OCI-LY3 (cell line): ENCODE data around the gene RPS6KA6.

Source experiments
- H2AFZ ChIP-seq: fragments of 200-600, 300-600 bp; shearing (Covaris generic); 2 replicates; pipeline ENCODE4 v1.6.0; 2014; ENCODE audit warnings: antibody characterized with exemption, low read depth, low read length
- H3K27ac ChIP-seq: fragments of 200-600, 300-600 bp; sonication (generic); 2 replicates; pipeline ENCODE4 v1.5.1; 2014; ENCODE audit warnings: mild to moderate bottlenecking, low read length, moderate library complexity, mixed read lengths
- H3K27me3 ChIP-seq: fragments of 200-600, 300-600 bp; sonication (generic); 2 replicates; pipeline ENCODE4 v1.6.1; 2014; ENCODE audit warnings: low read depth, low read length, mixed read lengths
- H3K36me3 ChIP-seq: fragments of 200-600, 300-600 bp; sonication (generic); replicated peaks from 2 replicates; pipeline ENCODE3; 2014; ENCODE audit warnings: low read depth, low read length, mixed read lengths
- H3K4me1 ChIP-seq: fragments of 300-600, 200-600 bp; sonication (generic); 2 replicates; pipeline ENCODE4 v1.6.1; 2014; ENCODE audit warnings: low read length, mixed read lengths
- H3K4me2 ChIP-seq: fragments of 200-600, 300-600 bp; sonication (generic); 2 replicates; pipeline ENCODE4 v1.6.1; 2014; ENCODE audit warnings: low read length, mixed read lengths
- H3K4me3 ChIP-seq: fragments of 300-600, 200-600 bp; sonication (generic); 2 replicates; pipeline ENCODE4 v1.5.1; 2014; ENCODE audit warnings: antibody characterized with exemption, mild to moderate bottlenecking, low read length, moderate library complexity
- H3K79me2 ChIP-seq: fragments of 300-600, 200-600 bp; shearing (Covaris generic); 2 replicates; pipeline ENCODE4 v1.6.1; 2014; ENCODE audit warnings: mild to moderate bottlenecking, low read length, mixed read lengths
- H3K9ac ChIP-seq: fragments of 300-600, 200-600 bp; shearing (Covaris generic); 2 replicates; pipeline ENCODE4 v1.6.0; 2014; ENCODE audit warnings: mild to moderate bottlenecking, low read length, moderate library complexity
- H3K9me3 ChIP-seq: fragments of 200-600, 300-600 bp; shearing (Covaris generic); 2 replicates; pipeline ENCODE4 v1.6.1; 2014; ENCODE audit warnings: low read length, mixed read lengths; ENCODE audit not compliant: insufficient read depth
- H4K20me1 ChIP-seq: fragments of 200-600, 300-600 bp; sonication (generic); 2 replicates; pipeline ENCODE4 v1.6.1; 2016; ENCODE audit warnings: low read length, mixed read lengths; ENCODE audit not compliant: insufficient read depth
- CTCF ChIP-seq: fragments of 200-600, 300-600 bp; sonication (generic); IDR thresholded peaks from 2 replicates; pipeline ENCODE4 v1.5.1; 2014; ENCODE audit warnings: antibody characterized with exemption, low read length, low read depth
- EZH2phosphoT487 ChIP-seq: fragments of 200-600 bp; shearing (Covaris generic); IDR thresholded peaks from 2 replicates; pipeline ENCODE4 v1.6.1; 2018; ENCODE audit warnings: antibody characterized with exemption, mixed run types, low read depth

The RPS6KA6 gene

GRCh38 chrX:84168574-84168973, 19.4 kb downstream of the RPS6KA6 start:
- Histone ChIP-seq H3K9me3 (no peaks in the 10 kb centered on the region), H4K20me1 (no peaks in the 10 kb centered on the region), H3K27me3 (no peaks in the 10 kb centered on the region), H3K4me2 (no peak overlapping the region), H2AFZ (no peak overlapping the region), H3K9ac (no peak overlapping the region), H3K4me1 (no peaks in the 10 kb centered on the region), H3K4me3 (no peak overlapping the region), H3K79me2 (no peaks in the 10 kb centered on the region), H3K36me3 (no peaks in the 10 kb centered on the region), H3K27ac (no peak overlapping the region)
- TF ChIP-seq CTCF: no peak
- no peak for TF ChIP-seq EZH2phosphoT487

- Histone ChIP-seq H3K4me2 (no peak overlapping the region), H3K36me3 (no peaks in the 10 kb centered on the region), H3K4me3 (no peak overlapping the region), H3K4me1 (no peaks in the 10 kb centered on the region), H3K79me2 (no peaks in the 10 kb centered on the region), H3K9me3 (no peaks in the 10 kb centered on the region), H3K27me3 (no peaks in the 10 kb centered on the region), H2AFZ (no peak overlapping the region), H3K27ac (no peak overlapping the region), H4K20me1 (no peaks in the 10 kb centered on the region), H3K9ac (no peak overlapping the region)
- TF ChIP-seq CTCF: no peak
- no peak for TF ChIP-seq EZH2phosphoT487
Measured at GRCh38 chrX:84168095-84168494, 19.9 kb downstream of the RPS6KA6 start.

- no peak overlapping the region for H3K27ac ChIP-seq
- no peak overlapping the region for H3K9ac ChIP-seq
- no peak overlapping the region for H2AFZ ChIP-seq
Measured at GRCh38 chrX:84165711-84166110, 22.3 kb downstream of the RPS6KA6 start.

GRCh38 chrX:84162401-84162800, 25.6 kb downstream of the RPS6KA6 start:
- TF ChIP-seq EZH2phosphoT487: no peak
- TF ChIP-seq CTCF: no peak
- Histone ChIP-seq H3K4me1 (no peaks in the 10 kb centered on the region), H3K79me2 (no peaks in the 10 kb centered on the region), H4K20me1 (no peaks in the 10 kb centered on the region), H3K27me3 (no peaks in the 10 kb centered on the region), H3K4me2 (no peak overlapping the region), H3K4me3 (no peak overlapping the region), H3K27ac (no peak overlapping the region), H2AFZ (no peak overlapping the region), H3K36me3 (no peaks in the 10 kb centered on the region), H3K9ac (no peak overlapping the region), H3K9me3 (no peaks in the 10 kb centered on the region)

More at GRCh38 chrX:84165711-84166110, 22.3 kb downstream of the RPS6KA6 start:
- Histone ChIP-seq H3K4me1 (no peaks in the 10 kb centered on the region), H3K9me3 (no peaks in the 10 kb centered on the region), H3K4me2 (no peak overlapping the region), H3K4me3 (no peak overlapping the region), H3K36me3 (no peaks in the 10 kb centered on the region), H3K27me3 (no peaks in the 10 kb centered on the region), H3K79me2 (no peaks in the 10 kb centered on the region), H4K20me1 (no peaks in the 10 kb centered on the region)
- TF ChIP-seq EZH2phosphoT487 (no peak), CTCF (no peak)
